Stimulated activated CD8-positive, alpha-beta memory T cell treated with anti-CD3 and anti-CD28 coated beads, Interleukin-15, amount 100 ng/mL, for 1 hour (primary cell): Measurements from ENCODE around the gene LRR1.
"Not testable (repeated sequence)": the region's sequence is repeated elsewhere in the genome, so short reads cannot be mapped to it uniquely, and the experiment has no call there.

Source experiments
- DNase-seq: peaks from one replicate; pipeline ENCODE4 v3.0.0-alpha.2; 2020; ENCODE audit warnings: low read depth

LRR1 gene

DNA sequence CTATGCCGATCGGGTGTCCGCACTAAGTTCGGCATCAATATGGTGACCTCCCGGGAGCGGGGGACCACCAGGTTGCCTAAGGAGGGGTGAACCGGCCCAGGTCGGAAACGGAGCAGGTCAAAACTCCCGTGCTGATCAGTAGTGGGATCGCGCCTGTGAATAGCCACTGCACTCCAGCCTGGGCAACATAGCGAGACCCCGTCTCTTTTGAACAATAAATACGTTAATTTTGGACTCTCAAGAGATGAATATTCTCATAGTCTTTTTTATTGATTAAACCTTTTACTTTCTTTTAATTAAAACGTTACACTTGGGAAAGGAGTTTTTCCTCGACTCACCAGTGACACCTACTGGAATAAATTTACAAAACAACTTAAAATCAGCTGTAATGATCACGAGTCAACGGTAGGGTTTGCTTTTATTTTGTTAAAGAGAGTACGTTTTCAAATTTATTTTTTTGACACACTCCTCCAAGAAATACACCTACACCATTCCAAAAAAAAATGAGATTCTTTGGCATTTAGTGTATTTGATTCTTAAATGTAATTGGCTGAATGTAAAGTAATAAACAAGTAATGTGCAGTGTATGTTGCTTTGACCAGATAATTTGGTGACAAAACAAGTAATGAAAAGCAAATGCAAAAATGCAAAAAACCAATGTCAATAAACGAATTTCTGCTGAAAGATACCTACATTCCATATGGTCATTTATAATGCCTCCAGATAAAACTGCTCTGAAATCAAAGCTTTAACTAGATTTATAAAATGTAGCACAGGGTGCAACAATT, 11.9 kb upstream of the LRR1 start:
- peak; percentile 20 for DNase-seq

DNA sequence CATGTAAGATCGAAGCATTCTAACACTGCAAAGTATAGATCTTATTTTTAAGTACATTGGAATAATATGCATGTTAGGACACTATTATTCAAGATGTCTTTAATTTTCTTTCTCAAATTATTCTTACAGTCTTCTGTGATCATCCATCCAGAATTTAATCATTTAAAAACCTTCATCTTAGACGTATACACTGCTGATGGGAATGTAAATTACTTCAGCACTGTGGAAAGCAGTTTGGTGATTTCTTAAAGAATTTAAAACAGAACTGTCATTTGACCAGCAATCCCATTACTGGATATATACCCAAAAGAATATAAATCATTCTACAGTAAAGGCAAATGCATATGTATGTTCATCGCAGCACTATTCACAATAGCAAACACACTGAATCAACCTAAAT, 9.4 kb upstream of the LRR1 start:
- DNase-seq, result no peak

DNA sequence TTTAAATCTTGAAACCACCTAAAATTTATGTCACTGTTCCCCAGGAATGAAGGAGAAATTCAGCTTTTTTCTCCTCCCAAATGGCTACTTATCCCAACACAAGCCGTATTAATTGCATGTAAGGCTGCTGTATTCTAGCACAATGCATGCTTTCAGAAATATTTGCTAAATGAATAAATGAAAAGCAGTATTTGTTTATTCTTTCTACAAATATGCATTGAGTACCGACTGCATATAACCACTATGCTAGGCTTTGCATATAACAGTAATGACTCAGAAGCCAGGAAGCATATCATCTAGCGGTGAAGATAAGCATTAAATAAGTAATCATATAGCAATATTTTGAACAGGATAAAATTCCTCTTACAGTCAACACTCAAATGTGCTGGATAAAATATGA, 5.7 kb upstream of the LRR1 start:
- no peak for DNase-seq

DNA sequence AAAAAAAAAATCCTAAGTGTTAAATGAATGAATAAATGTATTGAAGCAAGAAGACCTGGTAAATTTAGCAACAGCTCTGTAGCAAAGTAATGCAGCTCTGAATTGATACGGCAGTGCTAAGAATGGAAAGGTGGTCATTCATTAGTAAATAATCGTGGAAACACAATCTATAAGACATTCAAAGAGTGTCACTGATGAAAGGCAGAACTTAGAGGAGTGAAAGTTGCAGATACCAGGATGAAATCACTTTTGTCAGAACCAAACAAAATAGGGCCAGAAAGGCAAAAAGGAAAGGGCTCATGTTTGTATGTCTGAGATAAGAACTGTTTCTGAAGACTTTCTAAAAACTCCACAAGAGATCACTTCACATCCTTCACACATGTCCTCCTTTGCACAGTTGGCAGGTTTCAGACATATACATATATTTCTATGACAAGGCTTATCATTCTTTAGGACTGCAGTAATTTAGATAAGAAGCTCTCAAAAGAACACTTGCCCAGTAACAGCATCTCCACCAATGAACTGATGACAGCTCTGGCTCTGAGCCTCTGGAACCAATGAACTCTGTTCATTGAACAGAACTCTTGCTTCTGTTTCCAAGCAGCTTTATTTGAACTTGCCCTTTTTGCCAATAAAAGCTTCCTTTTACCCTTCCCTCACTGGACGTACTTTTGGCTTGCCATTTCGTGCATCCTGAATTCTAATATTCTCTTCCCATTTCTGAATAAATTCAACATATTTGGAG, 4.2 kb upstream of the LRR1 start:
- DNase-seq, result no peak

DNA sequence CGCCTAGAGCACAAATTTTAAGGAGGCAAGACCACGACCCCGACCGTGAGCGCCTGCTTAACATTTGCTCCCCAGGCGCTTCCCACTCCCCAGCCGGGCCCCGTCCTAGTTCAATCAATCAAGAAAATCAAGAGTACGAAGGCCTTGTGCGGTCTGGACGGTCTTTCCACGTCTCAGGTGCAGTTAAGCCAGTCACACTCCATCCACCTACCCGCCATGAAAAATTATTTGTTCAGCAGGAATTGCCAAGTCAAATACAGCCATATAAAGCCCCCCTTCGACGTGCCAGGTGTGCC, 603 bp upstream of the LRR1 start:
- DNase-seq, result no peak

DNA sequence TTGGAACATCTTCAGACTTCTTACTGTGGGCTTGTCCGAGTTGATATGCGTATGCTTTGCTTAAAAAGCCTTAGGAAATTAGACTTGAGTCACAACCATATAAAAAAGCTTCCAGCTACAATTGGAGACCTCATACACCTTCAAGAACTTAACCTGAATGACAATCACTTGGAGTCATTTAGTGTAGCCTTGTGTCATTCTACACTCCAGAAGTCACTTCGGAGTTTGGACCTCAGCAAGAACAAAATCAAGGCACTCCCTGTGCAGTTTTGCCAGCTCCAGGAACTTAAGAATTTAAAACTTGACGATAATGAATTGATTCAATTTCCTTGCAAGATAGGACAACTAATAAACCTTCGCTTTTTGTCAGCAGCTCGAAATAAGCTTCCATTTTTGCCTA, 8.8 kb downstream of the LRR1 start:
- no peak for DNase-seq

DNA sequence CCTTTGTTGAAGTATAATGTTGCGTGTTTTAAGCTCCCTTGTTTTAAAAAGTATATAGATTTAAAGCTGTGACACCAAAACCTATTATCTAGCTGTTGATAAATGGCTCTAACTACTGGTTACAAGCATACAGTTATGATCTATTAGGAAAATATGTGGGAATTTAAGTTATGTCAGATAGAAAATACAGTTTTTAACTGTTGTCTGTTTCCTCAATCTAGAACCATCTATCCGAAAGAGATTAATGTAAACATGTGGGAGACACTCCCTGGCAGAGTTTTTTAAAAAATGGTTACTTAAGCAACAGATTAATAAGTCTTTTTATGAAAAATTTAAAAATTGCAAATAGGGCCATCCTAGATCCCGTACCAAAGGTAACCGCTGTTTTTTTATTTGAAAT, 13.5 kb downstream of the LRR1 start:
- no peak for DNase-seq

DNA sequence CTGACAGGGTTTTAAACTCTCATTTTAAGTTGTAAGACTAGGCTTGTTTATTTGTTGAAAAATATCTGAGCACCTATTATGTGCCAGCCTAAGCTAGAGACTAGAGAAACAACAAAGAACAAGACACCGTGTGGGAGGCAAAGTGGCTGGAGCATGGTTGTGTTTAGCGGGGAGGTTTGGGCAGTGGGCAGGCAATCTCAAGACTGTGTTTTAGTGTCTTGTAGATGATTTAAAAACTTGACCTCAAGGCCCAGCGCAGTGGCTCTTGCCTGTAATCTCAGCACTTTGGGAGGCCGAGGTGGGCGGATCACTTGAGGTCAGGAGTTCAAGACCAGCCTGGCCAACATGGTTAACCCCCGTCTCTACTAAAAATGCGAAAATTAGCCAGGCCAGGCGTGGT, 13.9 kb downstream of the LRR1 start:
- DNase-seq, result no peak

DNA sequence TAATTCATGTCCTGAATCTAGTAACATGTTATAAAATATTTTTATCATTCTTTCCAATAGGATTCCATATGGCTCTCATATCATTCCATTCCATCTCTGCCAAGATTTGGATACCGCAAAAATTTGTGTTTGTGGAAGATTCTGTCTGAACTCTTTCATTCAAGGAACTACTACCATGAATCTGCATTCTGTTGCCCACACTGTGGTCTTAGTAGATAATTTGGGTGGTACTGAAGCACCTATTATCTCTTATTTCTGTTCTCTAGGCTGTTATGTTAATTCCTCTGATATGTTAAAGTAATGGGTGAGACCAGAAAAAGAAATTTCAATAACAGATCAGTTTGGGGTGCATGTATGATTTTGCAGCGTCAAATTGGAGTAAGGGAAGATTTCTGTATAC, 15.5 kb downstream of the LRR1 start:
- no peak for DNase-seq

DNA sequence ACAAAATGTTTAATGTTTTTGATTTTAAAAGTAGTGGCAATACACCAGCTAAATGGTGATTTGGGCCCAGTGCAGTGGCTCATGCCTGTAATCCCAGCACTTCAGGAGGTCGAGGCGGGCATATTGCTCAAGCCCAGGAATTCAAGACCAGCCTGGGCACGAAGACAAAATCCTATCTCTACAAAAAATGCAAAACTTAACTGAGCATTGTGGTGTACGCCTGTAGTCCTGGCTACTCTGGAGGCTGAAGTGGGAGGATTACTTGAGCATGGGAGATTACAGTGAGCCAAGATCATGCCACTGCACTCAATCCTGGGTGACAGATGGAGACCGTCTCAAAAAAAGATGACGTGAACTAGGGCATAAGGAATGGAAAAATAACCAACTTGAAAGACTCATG, 17.0 kb downstream of the LRR1 start:
- no peak for DNase-seq

DNA sequence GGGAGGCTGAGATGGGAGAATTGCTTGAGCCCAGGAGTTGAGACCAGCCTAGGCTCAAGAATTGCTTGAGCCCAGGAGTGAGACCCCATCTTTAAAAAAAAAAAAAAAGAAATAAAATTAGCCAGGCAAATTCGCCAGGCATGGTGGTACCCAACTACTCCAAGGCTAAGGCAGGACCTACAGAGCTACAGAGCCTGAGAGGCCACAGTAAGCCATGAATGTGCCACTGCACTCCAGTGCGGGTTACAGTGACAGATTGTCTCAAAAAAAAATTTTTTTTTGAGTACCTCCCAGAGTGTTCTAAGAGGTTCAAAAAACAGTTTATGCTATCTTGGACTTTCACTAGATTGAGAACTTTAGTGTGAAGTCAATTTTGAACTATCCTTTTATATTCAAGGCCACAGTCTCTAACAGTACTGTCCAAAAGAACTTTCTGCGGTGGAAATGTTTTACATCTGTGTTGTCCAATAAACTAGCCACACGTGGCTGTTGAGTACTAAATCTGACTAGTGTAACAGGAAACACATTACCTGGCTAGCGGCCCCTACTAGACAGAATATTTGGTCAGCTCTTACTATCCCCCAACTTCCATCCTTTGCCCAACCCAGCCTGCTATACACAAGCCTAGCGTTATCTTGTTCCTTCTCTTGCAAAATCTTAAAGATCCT, 19.2 kb downstream of the LRR1 start:
- DNase-seq, result no peak

DNA sequence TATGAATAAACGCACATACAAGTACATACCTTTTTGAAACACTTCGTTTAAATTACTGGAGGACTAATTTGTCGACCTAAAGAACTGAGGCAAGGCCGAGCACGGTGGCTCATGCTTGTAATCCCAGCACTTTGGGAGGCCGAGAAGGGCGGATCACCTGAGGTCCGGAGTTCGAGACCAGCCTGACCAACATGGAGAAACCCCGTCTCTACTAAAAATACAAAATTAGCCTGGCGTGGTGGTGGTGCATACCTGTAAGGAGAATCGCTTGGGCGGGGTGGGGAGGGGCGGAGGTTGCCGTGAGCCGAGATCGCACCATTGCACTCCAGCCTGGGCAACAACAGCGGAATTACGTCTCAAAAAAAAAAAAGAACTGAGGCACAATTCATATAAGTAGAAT, 20.5 kb downstream of the LRR1 start:
- DNase-seq, result not testable (repeated sequence)

DNA sequence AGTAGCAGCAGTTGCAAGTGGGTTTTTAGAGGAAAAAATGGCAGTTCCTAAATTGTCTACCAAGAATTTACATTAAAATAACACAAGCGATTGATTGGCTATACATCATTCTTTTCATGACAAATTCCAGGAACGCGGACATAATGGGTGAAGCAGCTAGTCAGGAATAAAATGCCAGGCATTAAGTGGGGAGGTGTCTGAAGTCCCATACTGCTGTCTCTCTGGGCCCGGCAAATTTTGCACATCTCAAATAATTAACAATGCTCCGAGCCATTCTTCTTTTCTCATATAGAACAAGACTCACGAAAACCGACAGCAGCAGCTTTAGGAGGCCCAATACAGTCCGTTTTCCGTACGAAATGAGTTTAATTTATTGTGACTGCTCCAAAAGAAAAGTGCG, 21.0 kb downstream of the LRR1 start:
- no peak for DNase-seq

DNA sequence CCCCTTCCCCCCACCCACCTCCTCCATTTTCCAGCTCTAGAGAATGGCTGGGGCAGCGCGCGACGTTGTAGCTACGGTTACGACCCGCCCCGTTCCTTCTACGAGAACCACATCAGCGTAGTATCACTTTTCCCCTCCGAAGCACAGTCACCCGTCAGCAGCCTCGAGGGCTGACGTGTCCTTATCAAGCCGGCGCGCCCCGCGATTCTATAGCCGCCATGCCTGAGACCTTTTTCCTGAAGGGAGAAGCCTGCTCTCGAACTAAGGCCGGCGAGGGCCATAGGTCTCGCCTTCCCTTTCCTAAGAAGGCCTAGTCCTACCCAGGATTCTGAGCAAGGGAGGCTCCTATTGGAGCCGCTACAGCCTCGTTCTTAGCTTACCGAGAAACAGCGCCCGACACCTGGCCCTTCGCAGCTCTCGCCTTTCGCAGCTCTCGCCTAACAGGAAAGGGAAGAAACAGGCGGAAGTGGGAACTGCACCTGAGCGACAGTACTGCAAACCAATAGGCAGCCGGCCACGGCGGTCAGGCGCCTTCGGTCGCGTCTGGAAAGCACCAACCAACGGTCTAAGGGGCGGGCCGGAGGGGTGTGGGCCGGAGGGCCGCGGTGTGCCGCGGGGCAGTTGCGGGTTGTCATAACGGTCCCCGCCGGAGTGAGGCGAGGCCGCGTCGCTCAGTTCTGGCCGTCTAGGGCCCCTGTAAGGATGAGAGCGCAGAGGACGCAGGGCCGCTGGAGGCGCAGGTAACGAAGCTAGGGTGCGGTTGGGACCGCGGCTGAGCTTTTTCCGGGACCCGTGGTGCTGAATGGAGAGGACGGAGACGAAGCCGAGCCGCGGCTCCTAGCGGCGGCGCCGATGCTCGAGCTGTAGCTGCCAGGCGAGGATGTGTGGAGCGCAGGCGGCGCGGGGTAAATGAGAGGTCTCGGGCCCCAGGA, 21.7 kb downstream of the LRR1 start, which contains the start of the genes MGAT2 and RPL36AL:
Gene MGAT2 (plus strand): TSS at position 618 of the 932 bp plus-strand sequence. CDS start 470 bp downstream, outside the sequence.
Gene RPL36AL (minus strand): TSS at position 445 of the 932 bp plus-strand sequence. CDS start 1,522 bp downstream, outside the sequence.
- DNase-seq, result peak; percentile 87

DNA sequence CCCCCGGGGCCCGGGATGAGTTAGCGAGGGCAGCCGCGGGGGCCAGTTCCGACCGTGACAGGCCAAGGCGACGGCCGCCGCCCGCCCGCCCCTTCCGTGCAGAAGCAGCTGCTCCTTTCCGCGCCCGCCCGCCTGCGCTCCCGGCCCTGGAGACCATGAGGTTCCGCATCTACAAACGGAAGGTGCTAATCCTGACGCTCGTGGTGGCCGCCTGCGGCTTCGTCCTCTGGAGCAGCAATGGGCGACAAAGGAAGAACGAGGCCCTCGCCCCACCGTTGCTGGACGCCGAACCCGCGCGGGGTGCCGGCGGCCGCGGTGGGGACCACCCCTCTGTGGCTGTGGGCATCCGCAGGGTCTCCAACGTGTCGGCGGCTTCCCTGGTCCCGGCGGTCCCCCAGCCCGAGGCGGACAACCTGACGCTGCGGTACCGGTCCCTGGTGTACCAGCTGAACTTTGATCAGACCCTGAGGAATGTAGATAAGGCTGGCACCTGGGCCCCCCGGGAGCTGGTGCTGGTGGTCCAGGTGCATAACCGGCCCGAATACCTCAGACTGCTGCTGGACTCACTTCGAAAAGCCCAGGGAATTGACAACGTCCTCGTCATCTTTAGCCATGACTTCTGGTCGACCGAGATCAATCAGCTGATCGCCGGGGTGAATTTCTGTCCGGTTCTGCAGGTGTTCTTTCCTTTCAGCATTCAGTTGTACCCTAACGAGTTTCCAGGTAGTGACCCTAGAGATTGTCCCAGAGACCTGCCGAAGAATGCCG, 22.6 kb downstream of the LRR1 start:
- no peak for DNase-seq

DNA sequence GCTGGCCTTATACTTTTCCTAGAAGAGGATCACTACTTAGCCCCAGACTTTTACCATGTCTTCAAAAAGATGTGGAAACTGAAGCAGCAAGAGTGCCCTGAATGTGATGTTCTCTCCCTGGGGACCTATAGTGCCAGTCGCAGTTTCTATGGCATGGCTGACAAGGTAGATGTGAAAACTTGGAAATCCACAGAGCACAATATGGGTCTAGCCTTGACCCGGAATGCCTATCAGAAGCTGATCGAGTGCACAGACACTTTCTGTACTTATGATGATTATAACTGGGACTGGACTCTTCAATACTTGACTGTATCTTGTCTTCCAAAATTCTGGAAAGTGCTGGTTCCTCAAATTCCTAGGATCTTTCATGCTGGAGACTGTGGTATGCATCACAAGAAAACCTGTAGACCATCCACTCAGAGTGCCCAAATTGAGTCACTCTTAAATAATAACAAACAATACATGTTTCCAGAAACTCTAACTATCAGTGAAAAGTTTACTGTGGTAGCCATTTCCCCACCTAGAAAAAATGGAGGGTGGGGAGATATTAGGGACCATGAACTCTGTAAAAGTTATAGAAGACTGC, 23.4 kb downstream of the LRR1 start:
- no peak for DNase-seq

DNA sequence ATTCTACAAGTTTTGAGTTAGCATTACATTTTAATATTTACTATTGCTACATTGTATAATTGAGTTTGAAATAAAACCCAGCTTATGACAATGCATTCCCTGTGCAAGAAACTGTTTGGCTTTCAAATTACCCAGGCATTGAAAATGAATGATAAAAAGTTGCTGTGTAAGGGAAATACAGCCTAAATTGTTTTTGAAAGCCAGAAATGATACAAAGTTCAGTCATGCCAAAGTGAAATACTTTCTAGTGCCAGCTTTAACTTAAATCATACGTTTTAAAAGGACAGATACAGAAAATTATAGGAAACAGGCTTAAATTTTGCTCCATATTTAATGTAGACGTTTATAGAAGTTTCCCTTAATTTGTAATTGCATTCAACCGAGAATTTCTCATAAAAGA, 24.6 kb downstream of the LRR1 start:
- DNase-seq, result no peak

DNA sequence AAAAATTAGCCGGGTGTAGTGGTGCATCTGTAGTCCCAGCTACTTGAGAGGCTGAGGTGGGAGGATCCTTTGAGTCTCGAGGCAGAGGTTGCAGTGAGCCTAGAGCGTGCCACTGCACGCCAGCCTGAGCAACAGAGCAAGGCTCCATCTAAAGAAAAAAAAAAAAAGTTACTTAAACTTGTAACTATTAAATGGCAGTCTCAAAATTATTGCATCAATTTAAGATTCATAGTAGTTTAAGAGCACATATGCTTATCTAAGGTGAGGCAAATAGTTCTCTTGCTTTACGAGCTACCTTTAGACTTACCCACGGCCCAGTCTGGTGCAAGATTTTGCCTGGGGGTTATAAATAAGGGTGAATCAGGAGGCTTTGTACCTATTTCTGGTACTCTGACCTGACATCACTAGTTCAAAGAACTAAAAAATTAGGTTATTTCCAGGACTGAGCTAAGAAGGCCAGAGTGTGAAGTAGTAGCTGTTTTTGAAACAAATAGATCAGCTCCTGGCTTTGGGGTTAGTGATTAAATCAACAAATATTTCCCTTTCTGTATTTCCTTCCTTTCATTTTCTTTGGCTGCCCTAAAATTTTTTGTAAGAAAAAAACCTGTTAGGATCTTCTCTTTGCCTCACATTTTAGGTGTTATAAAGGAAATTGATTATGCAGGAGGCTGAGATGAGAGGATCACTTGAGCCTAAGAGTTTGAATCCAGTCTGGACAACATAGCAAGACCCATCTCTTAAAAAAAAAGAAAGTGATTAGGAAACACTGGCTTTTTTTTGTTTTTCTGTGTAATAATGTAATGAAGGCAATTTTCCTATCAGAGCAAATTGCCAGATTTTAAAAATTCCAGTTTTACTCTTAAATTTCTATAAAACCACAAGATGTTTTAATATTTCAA, 25.4 kb downstream of the LRR1 start:
- no peak for DNase-seq

DNA sequence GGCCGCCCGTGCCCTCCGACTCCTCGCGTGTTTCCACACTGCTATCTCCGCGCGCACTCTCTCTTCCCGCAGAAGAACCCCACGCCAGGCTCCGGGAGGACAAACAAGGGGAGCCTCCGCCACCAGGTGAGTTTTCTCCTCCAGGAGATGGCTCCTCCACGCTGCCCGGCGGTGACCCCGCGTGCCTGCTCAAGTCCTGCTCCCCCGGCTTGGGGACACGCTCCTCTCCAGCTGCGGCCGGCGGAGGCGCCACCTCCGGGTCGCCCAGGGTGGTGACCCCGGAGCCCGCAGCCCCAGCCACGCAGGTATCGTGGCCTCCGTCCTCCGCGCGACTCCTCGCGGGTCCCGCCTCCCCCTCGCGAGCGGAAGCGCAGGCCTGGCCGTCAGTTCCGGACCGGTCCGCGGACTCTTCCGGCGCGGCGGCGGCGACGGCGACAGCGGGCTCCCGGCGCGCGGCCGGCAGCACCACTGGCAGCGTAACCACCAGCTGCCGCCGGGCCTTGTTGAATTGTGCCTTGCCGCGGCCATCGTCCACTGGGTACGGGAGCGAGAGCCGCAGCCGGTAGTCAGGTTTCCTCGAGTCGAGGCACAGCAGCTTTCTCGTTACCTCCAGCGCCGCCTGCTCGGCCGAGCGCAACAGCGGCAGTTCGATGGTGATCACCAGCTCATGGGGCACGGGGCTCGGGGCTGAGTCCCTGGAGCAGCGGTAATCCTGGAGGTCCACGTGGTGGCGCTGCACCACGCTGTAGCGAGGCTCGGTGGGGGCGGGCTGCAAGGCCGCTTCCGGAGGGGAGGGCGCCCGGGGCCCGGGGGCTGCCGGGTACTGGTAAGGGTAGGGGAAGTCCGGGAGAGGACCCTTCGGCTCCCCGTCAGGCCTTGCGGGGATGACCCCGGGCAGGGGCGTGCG, 35.2 kb downstream of the LRR1 start:
- DNase-seq, result peak; percentile 82
